RWPE1 (cell line): ENCODE measurements around the gene UFC1.

ENCODE experiments used
- CTCF ChIA-PET: fragments of 350-600 bp; sonication (Branson Sonifier 250); formaldehyde crosslinking; extraction: SDS; loops from one replicate; lab custom pipeline; 2021; lab: Yijun Ruan, JAX
- POLR2A ChIA-PET: fragments of 400-600 bp; formaldehyde crosslinking; extraction: SDS; loops from one replicate; lab custom pipeline; 2020; ENCODE audit warnings: antibody characterized with exemption; ENCODE audit not compliant: low non-redundant PET; lab: Yijun Ruan, JAX
- DNase-seq: peaks from one replicate; pipeline ENCODE4 v3.0.0; 2012; ENCODE audit warnings: low spot score
- H3K27ac ChIP-seq: fragments of 450-650 bp; 2 replicates; pipeline ENCODE4 v1.5.1; 2017
- CTCF ChIP-seq: fragments of 450-650 bp; conservative IDR thresholded peaks from 2 replicates; pipeline ENCODE4 v1.5.1; 2017; ENCODE audit warnings: low read depth, mild to moderate bottlenecking

UFC1 gene

GRCh38 chr1:161173711-161174110 lies 19.9 kb downstream of the UFC1 start:
- ChIA-PET POLR2A (interaction anchor here (0.7 kb wide), 1 partner anchor 69 kb away, joined by 3 read pairs; no protein-coding TSS in a partner anchor), CTCF (interaction anchor here (0.6 kb wide), 1 partner anchor 335 kb away, joined by 7 read pairs; no protein-coding TSS in a partner anchor)
- no peak for TF ChIP-seq CTCF
- no peak for DNase-seq
- peak overlapping the region; percentile 1; the same call in 1 of the 2 replicates for H3K27ac ChIP-seq

DNA sequence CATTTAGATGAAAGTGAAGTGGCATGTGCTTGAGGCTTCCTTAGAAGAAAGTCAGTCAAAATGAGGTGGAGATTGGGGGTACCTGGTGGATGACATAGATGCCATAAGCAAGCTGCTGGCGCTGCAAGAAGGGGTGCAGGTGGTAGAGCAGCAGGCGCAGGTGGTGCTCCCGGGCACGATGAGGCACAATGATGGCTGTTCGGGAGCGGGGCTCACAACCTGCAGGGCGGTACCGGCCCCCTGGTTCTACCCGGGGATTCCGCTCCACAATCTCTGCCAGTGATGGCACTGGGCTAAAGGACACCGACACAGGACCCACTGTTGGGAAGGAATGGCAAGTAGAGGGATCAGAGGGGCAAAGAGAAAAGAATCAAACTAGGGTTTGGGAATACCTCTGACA lies 21.1 kb downstream of the UFC1 start:
- POLR2A ChIA-PET, result no interaction called here
- CTCF ChIA-PET, result interaction anchor here (1.1 kb wide), 1 partner anchor 237 kb away, joined by 3 read pairs; no protein-coding TSS in a partner anchor
- H3K27ac ChIP-seq, result no peak overlapping the region
- no peak for DNase-seq
- no peak for TF ChIP-seq CTCF

DNA sequence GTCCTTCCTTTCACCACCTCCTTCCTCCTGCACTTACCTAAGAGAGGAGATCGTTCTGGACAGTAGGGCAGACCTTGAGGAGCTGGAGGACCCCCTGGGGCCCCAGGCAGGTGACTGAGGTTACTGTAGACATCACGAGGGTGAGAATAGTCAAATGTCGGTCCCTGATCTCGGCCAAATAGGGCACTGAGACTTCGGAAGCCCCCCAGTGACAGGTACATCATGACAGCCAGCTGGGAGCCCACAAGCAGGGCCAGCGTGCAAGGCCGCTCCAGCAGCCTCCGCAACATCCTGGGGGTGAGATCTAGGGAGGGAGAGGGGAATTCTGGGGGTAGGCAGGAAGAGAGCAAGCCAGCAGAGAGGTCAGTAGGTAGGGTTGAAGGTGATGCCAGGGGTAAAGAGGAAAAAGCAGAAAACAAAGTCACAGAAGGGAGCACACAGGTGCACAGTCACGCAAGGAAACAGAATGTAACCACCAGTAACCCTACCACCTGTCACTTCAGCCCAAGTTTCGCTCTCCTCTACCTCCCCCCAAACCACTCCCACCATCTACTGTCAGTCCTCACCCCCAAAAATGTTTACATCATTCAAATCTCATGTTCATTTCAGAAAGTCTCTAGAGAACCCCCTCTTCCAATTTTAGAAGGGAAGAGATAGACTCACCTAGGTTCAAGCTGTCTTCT lies 22.1 kb downstream of the UFC1 start:
- DNase-seq, result no peak
- no peak for TF ChIP-seq CTCF
- ChIA-PET POLR2A (no interaction called here), CTCF (interaction anchor here (0.7 to 1.1 kb wide), 2 partner anchors 102 to 236 kb away, joined by 3 read pairs; no protein-coding TSS in a partner anchor)
- no peak overlapping the region; the same call in none of the 2 replicates for H3K27ac ChIP-seq

DNA sequence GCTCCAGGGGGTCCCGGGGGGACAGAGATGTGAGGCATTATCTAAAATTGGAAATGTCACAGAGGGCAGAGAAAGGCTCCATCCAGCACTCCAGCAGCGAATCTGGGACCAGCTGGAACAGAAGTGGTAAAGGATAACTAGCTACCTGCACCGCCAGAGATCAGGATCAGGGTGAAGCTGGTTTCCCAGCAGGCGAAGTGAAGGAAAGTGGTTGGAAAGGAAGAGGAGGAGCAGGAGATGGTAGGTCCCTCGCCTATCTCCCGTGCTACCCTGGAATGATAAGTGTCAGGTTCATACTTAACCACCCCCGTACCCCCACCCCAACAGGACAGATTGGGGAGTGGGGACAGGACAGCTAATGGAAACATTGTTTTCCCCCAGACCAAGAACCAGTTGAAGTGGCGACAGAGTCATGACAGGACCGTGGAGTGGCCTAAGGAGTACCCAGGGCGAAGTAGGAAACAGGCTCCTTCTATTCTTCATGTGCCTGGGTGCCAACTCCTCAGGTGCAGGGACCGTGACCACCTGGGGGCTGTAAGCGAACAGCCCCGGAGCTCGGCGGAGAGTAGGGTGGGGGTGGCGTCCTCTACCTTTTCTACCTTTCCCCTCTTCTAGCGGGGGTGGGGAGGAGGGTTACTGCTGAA lies 22.8 kb downstream of the UFC1 start:
- POLR2A ChIA-PET, result no interaction called here
- DNase-seq, result peak; percentile 17
- H3K27ac ChIP-seq, result peak overlapping the region; percentile 74
- CTCF ChIA-PET, result interaction anchor here (0.7 to 1.0 kb wide), 2 partner anchors 19 to 103 kb away, joined by 3 read pairs; no protein-coding TSS in a partner anchor
- no peak for TF ChIP-seq CTCF

GRCh38 chr1:161177112-161177935 lies 23.5 kb downstream of the UFC1 start, which contains the start of gene B4GALT3:
TSS of gene B4GALT3 (minus strand) at chr1:161177507. CDS start at chr1:161176060, 1,447 bp downstream.
- TF ChIP-seq CTCF, result no peak
- H3K27ac ChIP-seq, result peak within 1 kb of the TSS; percentile 74
- CTCF ChIA-PET, result interaction anchor here (1.0 kb wide), 1 partner anchor 19 kb away, joined by 3 read pairs; no protein-coding TSS in a partner anchor
- DNase-seq, result peak; percentile 94
- POLR2A ChIA-PET, result no interaction called here

GRCh38 chr1:161177936-161178244 lies 24.1 kb downstream of the UFC1 start:
- CTCF ChIA-PET, result no interaction called here

More at GRCh38 chr1:161177936-161178244, 24.1 kb downstream of the UFC1 start:
- no peak for DNase-seq
- TF ChIP-seq CTCF, result no peak
- peak overlapping the region; percentile 74 for H3K27ac ChIP-seq
- POLR2A ChIA-PET, result no interaction called here
